ENCODE data around the gene TNP1.

TNP1 gene

DNA sequence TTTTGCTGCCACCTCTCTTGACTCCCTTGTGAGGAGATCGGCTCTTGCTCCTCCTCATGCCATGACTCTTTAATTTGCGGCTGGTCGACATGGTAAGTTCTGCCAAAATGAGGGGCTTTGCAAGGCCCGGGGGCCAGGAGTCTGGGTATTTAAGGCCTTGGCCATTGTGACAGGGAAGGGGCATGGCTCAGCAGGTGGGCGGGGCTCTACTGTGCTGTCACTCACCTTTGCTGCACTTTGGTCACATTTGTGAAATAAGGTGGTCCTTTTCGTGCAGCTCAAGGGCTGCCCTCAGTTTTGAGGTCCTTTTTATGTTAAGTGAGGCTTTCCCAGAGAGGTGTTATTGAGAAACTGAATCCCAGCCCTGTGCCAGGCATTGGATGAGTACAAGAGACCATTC lies at the start of gene TNP1:
TNP1 (minus strand) TSS at position 121 of the 400 bp plus-strand sequence; CDS start at position 91, 30 bp downstream.
- no peak for DNase-seq (ENCODE audit: low read depth in 2 of 2)

DNA sequence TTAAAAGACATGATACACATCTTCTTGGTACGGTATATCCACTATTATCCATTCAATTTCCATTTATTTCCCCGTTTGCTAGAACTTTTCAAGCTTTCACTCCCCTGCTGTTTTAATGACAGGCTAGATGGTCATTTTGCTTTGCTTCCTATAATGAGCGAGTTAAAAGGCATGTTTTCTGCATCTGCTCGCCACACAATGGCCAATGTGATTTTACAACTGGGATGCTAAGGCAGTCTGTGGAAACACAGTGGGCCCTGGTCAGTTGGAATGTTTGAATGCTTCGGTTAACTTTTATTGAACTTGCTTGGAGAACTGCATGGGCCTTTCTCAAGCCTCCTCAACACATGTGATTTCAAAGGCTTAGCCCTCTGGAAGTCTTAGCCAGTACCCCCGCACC lies 48.4 kb upstream of the TNP1 start:
- DNase-seq (ENCODE audit: low read depth in 2 of 2): no peak

GRCh38 chr2:216905649-216906329 lies 45.9 kb upstream of the TNP1 start:
- no peak for DNase-seq (ENCODE audit: low read depth in 2 of 2)

DNA sequence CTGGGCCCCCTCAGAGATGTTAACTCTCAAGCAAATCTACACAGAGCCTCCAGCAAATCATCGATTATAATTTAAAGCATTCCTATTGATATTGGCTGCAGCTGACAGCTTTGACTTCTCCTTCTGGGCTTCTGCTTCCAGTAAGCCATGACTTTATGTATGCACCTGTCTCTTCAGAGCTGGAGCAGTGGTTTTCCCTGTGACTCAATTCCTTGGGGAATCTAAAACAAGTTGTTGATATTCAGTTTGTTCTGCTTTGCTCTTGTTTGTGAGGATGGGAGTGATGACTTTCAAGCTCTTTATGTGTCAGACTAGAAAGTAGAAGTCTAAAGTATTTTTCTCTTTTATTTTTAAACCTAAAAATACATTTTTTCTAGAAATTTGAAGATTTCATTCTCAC lies 45.1 kb upstream of the TNP1 start:
- DNase-seq (ENCODE audit: low read depth in 2 of 2): no peak

GRCh38 chr2:216904554-216904953 lies 44.7 kb upstream of the TNP1 start:
- DNase-seq (ENCODE audit: low read depth in 2 of 2): no peak

DNA sequence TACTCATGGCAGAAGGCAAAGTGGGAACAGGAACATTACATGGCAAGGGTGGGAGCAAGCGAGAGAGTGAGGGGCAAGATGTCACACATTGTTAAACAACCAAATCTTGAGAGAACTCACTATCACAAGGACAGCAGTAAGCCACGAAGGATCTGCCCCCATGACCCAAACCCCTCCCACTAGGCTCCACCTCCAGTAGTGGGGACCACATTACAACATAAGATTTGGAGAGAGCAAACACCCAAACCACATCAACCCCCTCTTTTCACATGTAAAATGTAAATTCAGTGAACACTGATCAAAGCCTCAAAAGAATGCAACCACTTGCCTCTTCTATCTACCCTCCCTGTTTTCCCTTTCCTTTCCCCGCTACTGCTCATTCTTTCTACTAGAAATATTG lies 43.6 kb upstream of the TNP1 start:
- no peak for DNase-seq (ENCODE audit: low read depth in 2 of 2)

DNA sequence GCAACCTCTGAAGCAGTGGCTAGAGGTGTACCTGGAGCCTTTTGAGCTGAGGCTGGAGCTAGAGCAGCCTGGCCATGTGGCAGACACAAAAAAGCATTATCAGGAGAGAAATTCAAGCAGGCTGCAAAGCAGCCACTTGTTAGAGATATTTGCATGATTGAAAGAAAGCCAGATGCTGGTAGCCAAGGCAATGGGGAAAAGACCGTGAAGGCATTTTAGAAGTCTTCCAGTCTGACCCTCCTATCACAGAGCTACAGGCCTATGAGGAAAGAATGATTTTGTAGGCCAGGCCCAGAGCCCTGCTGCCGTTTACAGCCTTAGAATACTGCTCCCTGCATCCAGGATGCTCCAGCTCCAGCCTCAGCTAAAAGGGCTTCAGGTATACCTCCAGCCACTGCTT lies 41.4 kb upstream of the TNP1 start:
- no peak for DNase-seq (ENCODE audit: low read depth in 2 of 2)

DNA sequence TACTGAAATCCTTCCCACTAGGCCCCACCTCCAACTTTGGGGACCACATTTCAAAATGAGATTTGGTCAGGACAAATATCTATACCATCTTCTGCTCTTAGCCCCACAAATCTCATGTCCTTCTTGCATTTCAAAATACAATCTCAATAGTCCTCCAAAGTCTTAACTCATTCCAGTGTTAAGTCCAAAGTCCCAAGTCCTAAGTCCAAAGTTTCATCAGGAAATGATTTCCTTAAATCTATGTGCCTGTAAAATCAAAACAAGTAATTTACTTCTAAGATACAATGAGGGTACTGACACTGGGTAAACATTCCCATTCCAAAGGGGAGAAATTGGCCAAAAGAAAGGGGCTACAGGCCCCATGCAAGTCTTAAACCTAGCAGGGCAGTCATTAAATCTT lies 40.5 kb upstream of the TNP1 start:
- DNase-seq (ENCODE audit: low read depth in 2 of 2): no peak

- DNase-seq (ENCODE audit: low read depth in 2 of 2): no peak
Observed at GRCh38 chr2:216897561-216898203, 37.8 kb upstream of the TNP1 start.

DNA sequence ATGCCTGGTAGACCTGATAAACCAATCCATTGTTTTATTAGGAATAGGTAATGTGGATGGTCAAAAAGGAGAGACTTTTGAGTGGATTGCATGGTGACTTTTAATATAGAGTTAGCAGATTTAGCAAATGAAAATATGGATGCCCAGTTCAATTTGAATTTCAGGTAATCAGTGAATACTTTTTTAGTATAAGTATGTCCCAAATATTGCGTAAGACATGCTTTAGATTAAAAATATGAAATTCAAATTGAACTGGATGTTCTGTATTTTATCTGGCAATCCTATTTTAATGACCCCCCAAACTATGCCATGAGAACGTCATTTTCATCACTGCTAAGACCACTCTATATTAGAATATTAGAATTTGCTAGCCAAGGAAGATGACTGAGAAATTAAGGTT lies 30.3 kb upstream of the TNP1 start:
- no peak for DNase-seq (ENCODE audit: low read depth in 2 of 2)

DNA sequence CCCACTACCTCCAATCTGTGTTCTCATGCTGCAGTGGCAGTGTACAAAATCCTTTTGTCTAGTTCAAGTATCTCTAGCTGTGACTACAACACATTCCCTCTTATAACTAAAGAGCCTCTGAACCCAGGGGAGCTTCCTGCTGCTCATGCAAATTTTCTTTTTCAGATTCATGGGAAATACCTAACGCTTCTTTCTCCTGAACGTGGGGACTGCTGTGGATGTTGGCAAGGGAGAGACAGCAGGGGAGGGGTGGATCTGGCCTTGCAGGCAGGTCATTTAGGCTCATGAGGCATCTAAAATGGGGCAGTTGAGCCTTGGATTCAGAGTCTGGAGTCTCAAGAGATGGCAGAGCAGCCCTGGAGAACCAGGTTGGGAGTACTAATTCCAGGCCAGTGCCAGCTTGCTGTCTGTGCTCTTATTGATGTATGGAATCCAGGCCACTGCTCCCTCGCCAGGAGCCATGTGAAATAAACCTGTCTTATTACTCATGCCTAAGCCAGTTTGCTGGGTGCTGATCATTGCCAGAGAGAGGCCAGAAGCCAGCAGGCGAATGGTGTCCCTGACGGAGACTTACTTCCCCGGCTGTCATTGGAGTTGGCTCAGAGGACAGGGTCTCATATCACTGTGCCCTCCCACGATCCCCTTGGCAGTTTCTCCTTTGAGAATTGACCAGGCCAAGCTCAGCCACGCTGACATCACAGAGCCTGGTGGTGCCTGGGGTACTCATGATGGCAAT lies 29.2 kb upstream of the TNP1 start:
- no peak for DNase-seq (ENCODE audit: low read depth in 2 of 2)

- no peak for DNase-seq (ENCODE audit: low read depth in 2 of 2)
Observed at GRCh38 chr2:216888081-216888480, 28.2 kb upstream of the TNP1 start.

DNA sequence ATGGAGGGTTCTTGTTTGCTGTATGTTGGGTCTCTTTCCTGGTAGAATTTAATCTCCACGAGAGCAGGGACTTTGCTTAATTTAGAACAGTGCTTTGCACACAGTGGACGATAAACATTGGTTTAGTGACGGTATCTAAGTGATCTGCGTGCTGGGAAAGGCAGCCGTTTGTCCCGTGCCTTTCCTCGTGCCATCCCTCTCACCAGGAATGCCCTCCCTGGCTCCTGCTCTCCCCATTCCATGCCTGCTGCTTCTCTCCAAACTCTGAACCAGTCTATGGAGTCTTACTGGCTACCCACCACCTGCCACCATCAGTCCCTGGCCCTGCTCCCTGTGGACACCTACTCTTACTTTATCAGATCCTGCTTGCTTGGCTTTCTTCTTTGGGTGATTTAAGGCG lies 27.3 kb upstream of the TNP1 start:
- DNase-seq (ENCODE audit: low read depth in 2 of 2): no peak

DNA sequence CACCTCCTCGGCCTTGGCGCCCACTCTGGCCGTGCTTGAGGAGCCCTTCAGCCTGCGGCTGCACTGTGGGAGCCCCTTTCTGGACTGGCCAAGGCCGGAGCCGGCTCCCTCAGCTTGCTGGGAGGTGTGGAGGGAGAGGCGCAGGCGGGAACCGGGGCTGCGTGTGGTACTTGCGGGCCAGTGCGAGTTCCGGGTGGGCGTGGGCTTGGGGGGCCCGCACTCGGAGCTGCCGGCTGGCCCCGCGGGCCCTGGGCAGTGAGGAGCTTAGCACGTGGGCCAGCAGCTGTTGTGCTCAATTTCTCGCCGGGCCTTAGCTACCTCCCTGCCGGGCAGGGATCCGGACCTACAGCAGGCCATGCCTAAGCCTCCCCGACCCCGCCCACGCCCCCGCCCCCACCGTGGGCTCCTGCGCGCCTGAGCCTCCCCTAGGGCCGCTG lies 25.3 kb upstream of the TNP1 start:
- no peak for DNase-seq (ENCODE audit: low read depth in 2 of 2)

GRCh38 chr2:216884347-216884746 lies 24.5 kb upstream of the TNP1 start:
- no peak for DNase-seq (ENCODE audit: low read depth in 2 of 2)

DNA sequence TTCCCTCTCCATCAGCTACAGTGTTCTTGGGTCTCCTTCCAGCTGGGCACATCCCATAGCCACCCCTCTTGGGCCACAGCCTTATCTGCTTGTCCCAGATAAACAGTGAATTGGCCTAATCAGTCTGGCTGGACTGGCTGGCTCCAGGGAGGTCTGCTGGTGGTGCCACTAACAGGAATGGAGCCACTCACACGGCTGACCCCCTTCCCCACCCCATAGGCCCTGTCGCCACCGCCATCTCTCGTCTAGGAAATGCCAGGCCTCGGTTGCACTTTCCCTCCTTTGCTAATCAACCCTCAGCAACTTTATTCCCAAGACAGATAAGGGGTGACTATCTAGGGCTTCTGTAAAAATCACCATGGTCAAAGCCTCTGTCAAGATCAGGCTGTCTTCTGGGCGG lies 23.0 kb upstream of the TNP1 start:
- DNase-seq (ENCODE audit: low read depth in 2 of 2): no peak

- DNase-seq (ENCODE audit: low read depth in 2 of 2): no peak
Observed at GRCh38 chr2:216881411-216881810, 21.5 kb upstream of the TNP1 start.

GRCh38 chr2:216880509-216881184 lies 20.8 kb upstream of the TNP1 start:
- DNase-seq (ENCODE audit: low read depth in 2 of 2): no peak

DNA sequence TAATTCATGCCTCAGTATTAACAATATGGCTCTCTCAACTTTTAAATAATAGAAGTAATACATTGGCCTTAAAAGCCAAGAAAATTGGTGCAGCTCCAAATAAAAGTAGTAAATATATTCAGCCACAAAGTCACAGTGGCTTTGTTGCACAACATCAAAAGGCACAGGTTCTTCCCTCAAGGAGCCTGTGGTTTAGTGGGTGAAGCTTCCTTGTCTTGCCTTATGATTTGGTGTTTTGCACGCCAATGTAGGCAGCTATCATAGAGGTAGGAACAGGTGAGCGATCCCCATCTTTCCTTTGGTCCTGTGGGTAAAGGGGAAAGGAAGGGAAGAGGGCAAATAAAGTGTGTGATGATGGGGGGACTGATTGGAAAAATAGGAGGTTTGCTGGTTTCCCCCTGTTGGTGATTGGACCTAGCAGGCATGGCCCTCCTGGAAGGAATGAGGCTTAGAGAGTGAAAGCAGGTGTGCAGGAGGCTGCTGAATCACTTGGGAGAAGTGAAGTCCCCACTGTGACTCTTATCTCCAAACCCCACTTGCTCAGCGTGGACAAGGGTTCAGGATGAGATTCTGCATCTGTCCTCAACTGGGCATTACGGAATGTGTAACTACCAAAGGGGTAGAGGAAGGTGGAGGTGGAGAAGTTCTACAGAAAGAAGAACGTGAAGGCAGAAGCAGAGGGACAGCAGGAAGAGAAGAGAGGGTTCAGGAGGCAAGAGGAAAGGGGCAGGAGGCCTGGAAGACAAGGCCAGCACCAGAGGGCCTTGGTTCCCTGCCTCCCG lies 20.1 kb upstream of the TNP1 start:
- no peak for DNase-seq (ENCODE audit: low read depth in 2 of 2)

- no peak for DNase-seq (ENCODE audit: low read depth in 2 of 2)
Observed at GRCh38 chr2:216878072-216878471, 18.2 kb upstream of the TNP1 start.

GRCh38 chr2:216877085-216877484 lies 17.2 kb upstream of the TNP1 start:
- no peak for DNase-seq (ENCODE audit: low read depth in 2 of 2)

GRCh38 chr2:216875862-216876261 lies 16.0 kb upstream of the TNP1 start:
- DNase-seq (ENCODE audit: low read depth in 2 of 2): no peak

All from stimulated activated CD8-positive, alpha-beta memory T cell treated with anti-CD3 and anti-CD28 coated beads, Interleukin-2, amount 100 ng/mL, for 1 hour (primary cell).